ACC112 (cell line): ENCODE data around the gene MARCHF2.

Experiments used
- H2AFZ ChIP-seq: fragments of 200-600 bp; sonication (generic); one replicate; pipeline ENCODE4 v1.6.0; 2017; ENCODE audit warnings: antibody characterized with exemption, low read length; ENCODE audit not compliant: unreplicated experiment
- H3K27ac ChIP-seq: fragments of 200-600 bp; sonication (generic); 2 replicates; pipeline ENCODE4 v1.5.1; 2014; ENCODE audit warnings: low read depth, mild to moderate bottlenecking, antibody characterized with exemption, low read length, moderate library complexity
- H3K27me3 ChIP-seq: fragments of 200-600 bp; sonication (generic); 2 replicates; pipeline ENCODE4 v1.6.1; 2014; ENCODE audit warnings: mild to moderate bottlenecking, antibody characterized with exemption, low read length, moderate library complexity, mixed read lengths; ENCODE audit not compliant: insufficient read depth
- H3K36me3 ChIP-seq: fragments of 200-600 bp; sonication (generic); 2 replicates; pipeline ENCODE4 v1.6.1; 2016; ENCODE audit warnings: mild to moderate bottlenecking, antibody characterized with exemption, low read length, moderate library complexity, mixed read lengths; ENCODE audit not compliant: insufficient read depth
- H3K4me1 ChIP-seq: fragments of 200-600 bp; sonication (generic); one replicate; pipeline ENCODE4 v1.6.1; 2016; ENCODE audit warnings: low read length, mixed read lengths; ENCODE audit not compliant: insufficient read depth, unreplicated experiment, control insufficient read depth
- H3K4me3 ChIP-seq: fragments of 200-600 bp; sonication (generic); 2 replicates; pipeline ENCODE4 v1.5.1; 2014; ENCODE audit warnings: mild to moderate bottlenecking, low read depth, low read length
- H3K79me2 ChIP-seq: fragments of 200-600 bp; sonication (generic); one replicate; pipeline ENCODE4 v1.6.0; 2016; ENCODE audit warnings: low read length; ENCODE audit not compliant: control insufficient read depth, unreplicated experiment, insufficient read depth

The MARCHF2 gene

DNA sequence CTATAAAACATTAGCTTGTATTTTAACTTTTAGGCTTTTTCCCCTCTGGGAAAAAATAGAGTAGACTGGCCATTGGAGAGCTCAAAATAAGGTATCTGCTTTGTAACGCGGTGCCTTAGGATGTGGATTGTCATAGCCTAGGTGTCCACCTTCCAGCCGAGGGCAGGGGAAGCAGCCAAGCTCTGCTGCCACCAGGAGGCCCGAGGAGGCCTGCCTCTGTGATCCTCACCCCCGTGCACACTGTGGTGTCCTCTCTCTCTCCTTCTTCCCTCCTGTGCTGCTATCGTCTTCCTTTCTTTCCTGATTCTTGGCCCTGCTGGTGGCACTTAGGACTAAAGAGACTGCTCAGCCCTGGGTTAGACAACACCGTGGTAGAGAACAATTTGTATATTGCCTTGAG is 43.0 kb downstream of the MARCHF2 start:
- peaks cover 40% of the 10 kb centered on the region for H3K4me1 ChIP-seq
- H3K27me3 ChIP-seq, result no peaks in the 10 kb centered on the region
- H3K4me3 ChIP-seq, result no peak overlapping the region
- H3K36me3 ChIP-seq, result peaks cover 7% of the 10 kb centered on the region; the same call in 1 of the 2 replicates
- peaks cover 98% of the 10 kb centered on the region for H3K79me2 ChIP-seq
- H3K27ac ChIP-seq, result no peak overlapping the region
- no peak overlapping the region for H2AFZ ChIP-seq

DNA sequence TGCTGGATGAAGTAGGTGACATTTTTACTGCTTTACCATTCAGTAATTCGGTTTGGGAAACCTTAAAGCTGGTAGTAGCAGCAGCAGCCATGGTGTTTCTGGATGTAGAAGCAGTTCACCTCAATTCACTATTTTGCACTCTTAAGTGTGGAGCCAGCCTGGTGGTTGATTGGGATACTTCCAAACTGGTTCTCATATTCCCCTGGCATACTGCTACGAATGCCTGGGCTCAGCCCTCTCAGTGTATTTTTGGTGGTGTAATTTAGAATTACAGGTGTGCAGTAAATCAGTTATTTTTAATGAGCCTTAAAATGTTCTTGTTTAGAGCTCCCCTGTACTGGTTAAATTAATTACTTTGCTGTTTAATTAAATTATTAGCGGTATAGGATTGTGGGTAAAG is 44.1 kb downstream of the MARCHF2 start:
- Histone ChIP-seq H2AFZ (no peak overlapping the region), H3K4me1 (peaks cover 31% of the 10 kb centered on the region), H3K36me3 (peaks cover 6% of the 10 kb centered on the region; the same call in 1 of the 2 replicates), H3K79me2 (peaks cover 97% of the 10 kb centered on the region), H3K4me3 (no peak overlapping the region), H3K27ac (no peak overlapping the region), H3K27me3 (no peaks in the 10 kb centered on the region)

DNA sequence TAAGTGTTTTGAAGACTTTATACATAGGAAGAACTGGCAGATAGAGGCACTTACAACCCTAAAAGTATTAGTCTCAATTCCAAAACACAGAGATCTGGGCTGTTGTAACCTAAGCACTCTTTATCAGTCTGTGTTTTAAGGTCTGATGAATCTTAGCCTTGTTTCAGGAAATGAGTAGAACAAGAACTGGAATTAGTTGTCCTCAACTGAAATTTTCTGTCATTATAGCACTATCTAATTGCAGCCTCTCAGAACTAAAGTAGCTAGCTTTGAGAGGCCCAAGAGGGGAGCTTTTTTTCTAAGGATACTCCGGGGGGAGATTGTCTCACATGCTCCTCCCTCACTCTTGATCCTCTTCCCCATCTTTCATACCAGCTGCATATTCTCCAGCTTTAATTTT is 44.7 kb downstream of the MARCHF2 start:
- no peaks in the 10 kb centered on the region for H3K27me3 ChIP-seq
- no peak overlapping the region for H3K4me3 ChIP-seq
- H3K79me2 ChIP-seq, result peaks cover 97% of the 10 kb centered on the region
- peaks cover 27% of the 10 kb centered on the region for H3K4me1 ChIP-seq
- H2AFZ ChIP-seq, result no peak overlapping the region
- peaks cover 8% of the 10 kb centered on the region; the same call in 1 of the 2 replicates for H3K36me3 ChIP-seq
- no peak overlapping the region; the same call in 1 of the 2 replicates for H3K27ac ChIP-seq

DNA sequence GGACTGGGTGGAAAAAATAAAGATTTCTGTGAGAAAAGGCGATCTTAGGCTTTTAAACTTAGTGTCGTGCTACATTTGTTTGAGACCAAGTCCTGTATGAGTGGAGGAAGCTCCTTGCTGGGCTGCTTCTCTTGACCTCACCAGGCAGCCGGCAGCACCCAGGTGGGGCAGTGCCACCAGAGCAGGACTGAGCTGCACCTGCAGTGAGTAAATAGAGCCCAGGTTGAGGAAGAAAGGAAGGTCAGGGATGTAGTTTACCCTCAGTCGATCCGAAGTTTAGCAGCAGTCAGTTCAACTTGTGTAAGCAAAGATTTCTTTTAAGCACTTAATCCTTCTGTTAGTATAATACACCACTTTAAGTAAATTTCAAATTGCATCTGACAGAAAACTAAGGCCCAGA is 45.3 kb downstream of the MARCHF2 start:
- Histone ChIP-seq H3K27me3 (no peaks in the 10 kb centered on the region), H3K4me3 (no peak overlapping the region), H2AFZ (no peak overlapping the region), H3K4me1 (peaks cover 27% of the 10 kb centered on the region), H3K79me2 (peaks cover 96% of the 10 kb centered on the region), H3K27ac (no peak overlapping the region; the same call in 1 of the 2 replicates), H3K36me3 (peaks cover 9% of the 10 kb centered on the region; the same call in 1 of the 2 replicates)

DNA sequence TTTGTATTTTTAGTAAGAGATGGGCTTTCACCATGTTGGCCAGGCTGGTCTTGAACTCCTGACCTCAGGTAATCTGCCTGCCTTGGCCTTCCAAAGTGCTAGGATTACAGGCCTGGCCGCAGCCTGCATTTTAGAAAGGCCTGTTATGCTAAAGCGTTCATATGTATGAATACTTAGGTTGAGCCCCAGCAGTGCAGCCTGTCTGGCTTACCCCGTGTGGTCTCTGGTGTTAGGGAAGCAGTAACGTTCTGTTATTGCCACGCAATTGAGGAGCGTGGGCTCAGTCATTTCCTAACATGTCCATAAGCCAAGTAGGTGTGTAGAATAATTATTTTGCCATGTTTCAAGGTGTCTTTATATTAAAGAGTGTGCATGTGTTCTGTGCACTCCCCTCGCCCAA is 46.0 kb downstream of the MARCHF2 start:
- H3K27ac ChIP-seq, result peak overlapping the region; percentile 85
- H3K36me3 ChIP-seq, result peaks cover 9% of the 10 kb centered on the region; the same call in 1 of the 2 replicates
- H3K79me2 ChIP-seq, result peaks cover 96% of the 10 kb centered on the region
- H2AFZ ChIP-seq, result no peak overlapping the region
- peaks cover 27% of the 10 kb centered on the region for H3K4me1 ChIP-seq
- no peak overlapping the region for H3K4me3 ChIP-seq
- no peaks in the 10 kb centered on the region for H3K27me3 ChIP-seq

DNA sequence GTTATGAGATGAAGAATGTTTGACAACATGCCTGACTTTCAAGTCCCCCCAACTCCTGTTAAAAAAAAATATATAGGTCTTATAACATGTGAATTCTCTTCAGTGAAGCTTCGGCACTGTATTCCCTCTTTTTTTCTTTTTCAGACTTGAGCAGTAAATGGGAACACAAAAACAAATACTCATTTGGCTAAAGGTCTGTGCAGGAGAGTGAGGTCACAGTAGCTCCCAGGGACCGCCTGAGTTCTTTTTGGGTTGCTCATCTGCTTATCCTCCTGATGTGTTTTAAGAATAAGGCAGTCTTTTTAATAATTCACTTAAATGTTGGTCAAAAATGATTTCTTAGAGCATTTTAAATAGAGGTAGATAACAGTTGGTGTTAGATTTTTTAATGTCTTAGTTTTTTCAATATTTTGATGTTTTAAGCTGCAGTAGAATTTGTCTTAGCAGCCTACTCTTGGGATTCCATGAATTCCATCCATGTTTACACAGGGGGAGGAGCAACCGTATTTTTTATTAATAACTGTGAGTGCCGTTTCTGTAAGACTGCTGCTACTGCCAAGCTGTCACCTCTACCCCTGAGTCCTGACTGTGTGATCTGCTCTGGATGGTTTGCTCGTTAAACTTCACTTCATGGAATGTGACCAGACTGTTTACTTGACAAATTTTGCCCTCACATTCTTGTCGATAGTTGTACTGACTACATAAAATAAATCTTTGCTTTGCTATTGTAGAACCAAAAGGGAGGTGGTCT is 46.6 kb downstream of the MARCHF2 start:
- Histone ChIP-seq H3K4me1 (peaks cover 27% of the 10 kb centered on the region), H3K27ac (peak overlapping the region; percentile 85), H3K4me3 (peak overlapping the region; percentile 63; the same call in 1 of the 2 replicates), H2AFZ (no peak overlapping the region), H3K79me2 (peaks cover 94% of the 10 kb centered on the region), H3K36me3 (peaks cover 9% of the 10 kb centered on the region; the same call in 1 of the 2 replicates), H3K27me3 (no peaks in the 10 kb centered on the region)

DNA sequence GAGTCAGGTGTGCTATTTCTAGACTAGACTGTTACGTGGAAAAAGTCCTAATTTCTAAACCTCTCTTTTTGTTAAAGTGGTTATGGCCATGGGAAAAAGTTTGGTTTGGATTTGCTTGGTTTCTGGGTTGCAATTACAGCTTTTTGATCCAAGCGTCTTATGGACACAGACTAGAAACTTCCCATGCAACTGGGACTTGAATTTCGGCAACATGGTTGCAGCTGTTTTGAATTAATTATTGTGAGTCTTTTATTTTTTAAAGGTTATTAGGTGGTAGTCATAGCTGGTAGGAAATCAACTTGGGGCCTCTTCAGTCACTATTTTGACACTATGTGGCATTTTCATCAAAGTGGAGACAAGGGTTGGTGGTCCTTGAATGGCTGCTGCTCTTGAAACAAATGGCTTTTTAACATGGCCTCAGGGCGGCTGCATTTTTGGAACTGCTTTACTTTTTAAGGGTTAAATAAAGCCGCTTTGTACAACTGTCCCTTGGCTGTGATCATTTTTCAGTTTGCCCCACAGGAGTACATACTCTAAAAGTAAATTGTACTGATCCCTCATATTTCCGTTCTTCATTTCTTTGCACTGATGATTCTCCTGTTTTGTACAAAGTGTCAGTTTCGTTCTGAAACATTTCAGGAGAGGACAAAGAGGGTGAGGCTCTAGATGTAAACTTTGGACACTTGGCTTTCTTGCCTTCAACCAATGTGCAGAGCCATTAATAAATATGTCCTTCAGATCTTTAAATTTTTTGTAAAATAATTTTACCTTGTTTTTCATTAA is 47.6 kb downstream of the MARCHF2 start:
- Histone ChIP-seq H3K4me1 (peaks cover 27% of the 10 kb centered on the region), H3K36me3 (peaks cover 9% of the 10 kb centered on the region)

DNA sequence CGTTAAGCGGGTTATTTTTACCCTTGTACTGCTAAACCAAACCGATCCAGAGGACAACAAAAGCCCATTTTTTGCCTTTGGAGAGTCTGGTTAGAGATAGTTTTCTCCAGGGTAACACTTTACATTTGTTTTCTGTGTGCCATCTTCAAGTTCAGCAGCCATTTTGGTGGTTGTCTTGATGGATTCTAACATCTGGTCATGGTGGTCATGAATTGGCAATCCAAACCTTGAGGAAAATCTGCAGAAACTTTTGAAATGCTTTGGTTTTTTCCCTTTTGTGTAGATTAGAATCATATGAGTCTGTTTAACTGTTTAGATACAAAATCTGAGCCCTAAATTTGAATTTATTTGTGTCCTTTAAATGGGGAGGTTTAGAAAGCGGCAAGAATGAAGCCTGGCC is 48.3 kb downstream of the MARCHF2 start:
- Histone ChIP-seq H3K4me3 (no peak overlapping the region), H3K27ac (no peak overlapping the region), H3K36me3 (peaks cover 13% of the 10 kb centered on the region), H3K79me2 (peaks cover 90% of the 10 kb centered on the region), H2AFZ (no peak overlapping the region), H3K27me3 (no peaks in the 10 kb centered on the region), H3K4me1 (peaks cover 27% of the 10 kb centered on the region)

More for the DNA sequence above, 47.6 kb downstream of the MARCHF2 start:
- Histone ChIP-seq H3K79me2 (peaks cover 90% of the 10 kb centered on the region), H3K4me3 (peak overlapping the region; percentile 63; the same call in 1 of the 2 replicates), H3K27me3 (no peaks in the 10 kb centered on the region), H2AFZ (no peak overlapping the region), H3K27ac (peak overlapping the region; percentile 85)

DNA sequence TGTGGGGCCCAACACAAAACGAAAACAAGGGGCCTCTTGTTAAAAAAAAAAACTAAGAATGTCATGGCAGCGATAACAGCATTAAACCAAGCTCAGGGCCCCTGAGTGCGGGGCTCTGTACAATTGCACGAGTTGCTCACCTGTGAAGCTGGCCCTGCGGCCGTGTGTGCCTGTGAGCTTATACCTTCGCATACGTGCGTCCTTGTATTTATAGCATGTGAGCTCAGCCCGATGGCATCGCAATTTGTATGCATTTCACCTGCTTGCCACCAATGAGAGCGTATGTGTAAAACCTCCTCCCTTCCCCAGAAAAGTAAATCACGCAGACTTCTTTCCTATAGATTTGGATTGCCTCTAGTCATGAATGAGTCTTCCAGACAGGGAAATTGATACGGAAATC is 48.8 kb downstream of the MARCHF2 start:
- H3K4me1 ChIP-seq, result peaks cover 27% of the 10 kb centered on the region
- peaks cover 11% of the 10 kb centered on the region for H3K36me3 ChIP-seq
- no peaks in the 10 kb centered on the region for H3K27me3 ChIP-seq
- no peak overlapping the region for H3K27ac ChIP-seq
- H3K4me3 ChIP-seq, result no peak overlapping the region
- H2AFZ ChIP-seq, result no peak overlapping the region
- peaks cover 84% of the 10 kb centered on the region for H3K79me2 ChIP-seq

DNA sequence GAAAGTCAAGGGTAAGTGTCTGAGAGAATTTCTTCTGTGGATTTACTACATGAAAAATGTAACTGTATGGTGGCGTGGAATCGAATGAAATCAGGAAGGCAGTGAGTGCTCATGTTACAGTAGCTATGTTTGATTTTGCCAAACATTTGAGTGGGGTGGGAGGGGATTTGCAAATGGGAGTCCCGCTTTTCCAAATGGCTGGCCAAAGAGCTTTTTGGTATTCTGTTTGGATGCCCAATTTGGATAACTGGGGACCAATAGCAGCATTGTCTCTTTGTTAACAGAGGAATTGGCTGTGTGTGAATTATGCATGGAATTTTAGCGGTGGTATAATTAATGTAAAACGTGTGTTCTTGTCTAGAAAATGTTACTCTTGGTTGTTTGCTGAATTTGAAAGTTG is 49.5 kb downstream of the MARCHF2 start:
- Histone ChIP-seq H3K27me3 (no peaks in the 10 kb centered on the region), H3K4me3 (no peak overlapping the region), H3K27ac (no peak overlapping the region), H3K79me2 (peaks cover 78% of the 10 kb centered on the region), H2AFZ (no peak overlapping the region), H3K36me3 (peaks cover 13% of the 10 kb centered on the region), H3K4me1 (peaks cover 27% of the 10 kb centered on the region)
